ENCODE measurements around the gene CASKIN1.

GRCh38 chr16:2172688-2173335, 23.6 kb downstream of the CASKIN1 start:
- no peak for TF ChIP-seq FOXM1 (IDR thresholded peaks at IDR 0.05; ENCODE audit: borderline replicate concordance, low read depth)
- no peak for TF ChIP-seq USF1 (IDR thresholded peaks at IDR 0.05)
- TF ChIP-seq REST (IDR thresholded peaks at IDR 0.05; ENCODE audit: low read depth), result no peak

Data from Ishikawa (cell line).